Astrocyte (in vitro differentiated cells and primary cell): ENCODE data around the gene SIAH2.

Experiments
- CTCF ChIP-seq: IDR thresholded peaks from 2 replicates; pipeline ENCODE4 v1.5.1; 2011; ENCODE audit warnings: low read depth, mild to moderate bottlenecking, inconsistent platforms, low read length, moderate library complexity; ENCODE audit not compliant: insufficient read depth
- EZH2 ChIP-seq: IDR thresholded peaks from 2 replicates; pipeline ENCODE4 v1.6.1; 2012; ENCODE audit warnings: mild to moderate bottlenecking, low read length, inconsistent platforms; ENCODE audit not compliant: insufficient read depth

- peak; percentile 96 for TF ChIP-seq CTCF
- TF ChIP-seq EZH2 = no peak
Observed at GRCh38 chr3:150787741-150788370, 24.9 kb upstream of the SIAH2 start.
